B cell (primary cell): ENCODE results near the gene TKTL1. TPM values are rescaled to one million over a fixed set of nuclear protein-coding genes. Genes with fewer than 3 reads are reported as not detected.

Experiments used
- ATAC-seq: fragments of 200-7000 bp; cut with Tn5 transposase; one replicate; pipeline ENCODE4 v1.10.0; 2021; ENCODE audit warnings: low read depth, mild to moderate bottlenecking, moderate number of reproducible peaks, moderate library complexity
- CTCF ChIA-PET: fragments of 350-600 bp; sonication (Branson Sonifier 250); formaldehyde crosslinking; loops from one replicate; lab custom pipeline; 2021; ENCODE audit warnings: antibody characterized with exemption, inconsistent platforms; lab: Charles Lee
- POLR2A ChIA-PET: fragments of 350-600 bp; sonication (Branson Sonifier 250); formaldehyde crosslinking; loops from one replicate; lab custom pipeline; 2021; ENCODE audit warnings: antibody characterized with exemption; lab: Charles Lee
- DNase-seq: peaks from one replicate; pipeline ENCODE4 v3.0.0; 2013
- H2AFZ ChIP-seq: 2 replicates; pipeline ENCODE4 v1.6.1; 2012; ENCODE audit warnings: mild to moderate bottlenecking, low read depth, low read length; ENCODE audit not compliant: insufficient read depth, poor library complexity, severe bottlenecking
- H3K27ac ChIP-seq, 2 donors: 1 replicate in 1 of 2; 2 replicates in 1 of 2; pipeline ENCODE4 v1.5.1; 2012 to 2013; ENCODE audit warnings: low read length in 2 of 2, mild to moderate bottlenecking in 2 of 2, moderate library complexity in 1 of 2
- H3K27me3 ChIP-seq, 4 experiments: fragments of 200-600 bp in 1 of 4; sonication (generic) in 1 of 4; replicated peaks in 1 of 4; 1 replicate in 2 of 4; 2 replicates in 2 of 4; pipeline versions ENCODE4 v1.6.1 to v1.7.0; 2013 to 2016; ENCODE audit warnings: low read length in 3 of 4, mild to moderate bottlenecking in 2 of 4, mixed read lengths in 1 of 4, moderate library complexity in 1 of 4; ENCODE audit not compliant: insufficient read depth in 4 of 4, control insufficient read depth in 3 of 4; ENCODE audit errors: control extremely low read depth in 1 of 4
- H3K36me3 ChIP-seq, 2 experiments: replicated peaks in 1 of 2; 1 replicate in 1 of 2; 2 replicates in 1 of 2; pipeline versions ENCODE4 v1.6.1 to v1.7.1; 2013; ENCODE audit warnings: low read length in 1 of 2; ENCODE audit not compliant: insufficient read depth in 2 of 2, control insufficient read depth in 1 of 2; ENCODE audit errors: control extremely low read depth in 1 of 2, extremely low read depth in 1 of 2
- H3K4me1 ChIP-seq, 2 donors: fragments of 200-600 bp in 1 of 2; sonication (generic) in 1 of 2; 1 replicate in 1 of 2; 2 replicates in 1 of 2; pipeline versions ENCODE4 v1.5.1 to v1.6.1; 2013 to 2017; ENCODE audit warnings: low read length in 2 of 2; ENCODE audit not compliant: control insufficient read depth in 2 of 2, insufficient read depth in 2 of 2
- H3K4me2 ChIP-seq: replicated peaks from 2 replicates; pipeline ENCODE3; 2012; ENCODE audit warnings: mild to moderate bottlenecking, low read depth, low read length; ENCODE audit not compliant: poor library complexity, severe bottlenecking
- H3K4me3 ChIP-seq, 5 experiments: fragments of 200-600 bp in 1 of 5; sonication (generic) in 1 of 5; 1 replicate in 3 of 5; 2 replicates in 2 of 5; pipeline versions ENCODE4 v1.5.1 to v1.7.0; 2011 to 2016; ENCODE audit warnings: low read length in 4 of 5, mild to moderate bottlenecking in 4 of 5, low read depth in 2 of 5, control low read depth in 1 of 5, moderate library complexity in 1 of 5; ENCODE audit not compliant: insufficient read depth in 1 of 5; ENCODE audit errors: control extremely low read depth in 1 of 5, extremely low read depth in 1 of 5
- H3K79me2 ChIP-seq: fragments of 200-600 bp; sonication (generic); one replicate; pipeline ENCODE4 v1.6.0; 2016; ENCODE audit warnings: low read length; ENCODE audit not compliant: control insufficient read depth, insufficient read depth
- H3K9ac ChIP-seq: fragments of 200-600 bp; sonication (generic); 2 replicates; pipeline ENCODE4 v1.6.1; 2017; ENCODE audit warnings: mild to moderate bottlenecking, low read length, moderate library complexity
- H3K9me3 ChIP-seq, 3 donors: one replicate each; pipeline versions ENCODE4 v1.6.1 to v1.7.1; 2013; ENCODE audit warnings: low read length in 2 of 3; ENCODE audit not compliant: control insufficient read depth in 2 of 3, insufficient read depth in 1 of 3; ENCODE audit errors: control extremely low read depth in 1 of 3
- H4K20me1 ChIP-seq: 2 replicates; pipeline ENCODE4 v1.6.0; 2012; ENCODE audit warnings: mild to moderate bottlenecking, low read length; ENCODE audit not compliant: insufficient read depth, control insufficient read depth, poor library complexity, severe bottlenecking
- H3K27ac Mint-ChIP-seq: one replicate; pipeline ENCODE4 v1.8.0; 2021; ENCODE audit warnings: mixed read lengths
- H3K27me3 Mint-ChIP-seq: one replicate; pipeline ENCODE4 v1.8.0; 2021; ENCODE audit warnings: mixed read lengths
- H3K4me1 Mint-ChIP-seq: one replicate; pipeline ENCODE4 v1.8.0; 2021; ENCODE audit warnings: mixed read lengths
- H3K4me3 Mint-ChIP-seq: one replicate; pipeline ENCODE4 v1.8.0; 2021; ENCODE audit warnings: mixed read lengths
- H3K9me3 Mint-ChIP-seq: one replicate; pipeline ENCODE4 v1.8.0; 2022; ENCODE audit warnings: mixed read lengths; ENCODE audit not compliant: insufficient read depth
- EZH2 ChIP-seq: IDR thresholded peaks from 2 replicates; pipeline ENCODE4 v1.6.1; 2012; ENCODE audit warnings: borderline replicate concordance, low read depth, mild to moderate bottlenecking, moderate library complexity, low read length; ENCODE audit not compliant: insufficient read depth, poor library complexity, severe bottlenecking
- WGBS: methylation state at CpG from one replicate; pipeline ENCODE4 v1.1.5; 2013; ENCODE audit warnings: missing lambda C conversion rate; ENCODE audit not compliant: insufficient coverage; 5-methylcytosine and 5-hydroxymethylcytosine counted together
- intact Hi-C: fragments of 100-400 bp; cut with micrococcal nuclease; formaldehyde crosslinking; loops from one replicate; pipeline ENCODE4 v1.10.0; 2022
- polyA plus RNA-seq: library from polyadenylated mRNA; depleted of rRNA; stranded (reverse); fragments of >200 nt; gene quantifications from 2 replicates; pipeline ENCODE4 v1.2.3, GENCODE V29; 2012
- total RNA-seq, 2 donors: library from RNA; stranded (reverse); fragments of 120-200 nt in 1 of 2; gene quantifications; 1 replicate in 1 of 2; 2 replicates in 1 of 2; pipeline versions ENCODE4 v1.2.3 to v1.2.4, GENCODE V29; 2013 to 2022
- TF ChIP-seq, protein P1 (sequence below): fragments of 200-600 bp; IDR thresholded peaks from one replicate; pipeline ENCODE4 v1.8.0; 2022; ENCODE audit warnings: antibody characterized with exemption, mild to moderate bottlenecking

The TKTL1 gene
- total and polyA plus RNA-seq, 2 donors (not counting 1 experiment from before 2014, with no cell fraction given): 0.18 to 0.96 TPM

DNA sequence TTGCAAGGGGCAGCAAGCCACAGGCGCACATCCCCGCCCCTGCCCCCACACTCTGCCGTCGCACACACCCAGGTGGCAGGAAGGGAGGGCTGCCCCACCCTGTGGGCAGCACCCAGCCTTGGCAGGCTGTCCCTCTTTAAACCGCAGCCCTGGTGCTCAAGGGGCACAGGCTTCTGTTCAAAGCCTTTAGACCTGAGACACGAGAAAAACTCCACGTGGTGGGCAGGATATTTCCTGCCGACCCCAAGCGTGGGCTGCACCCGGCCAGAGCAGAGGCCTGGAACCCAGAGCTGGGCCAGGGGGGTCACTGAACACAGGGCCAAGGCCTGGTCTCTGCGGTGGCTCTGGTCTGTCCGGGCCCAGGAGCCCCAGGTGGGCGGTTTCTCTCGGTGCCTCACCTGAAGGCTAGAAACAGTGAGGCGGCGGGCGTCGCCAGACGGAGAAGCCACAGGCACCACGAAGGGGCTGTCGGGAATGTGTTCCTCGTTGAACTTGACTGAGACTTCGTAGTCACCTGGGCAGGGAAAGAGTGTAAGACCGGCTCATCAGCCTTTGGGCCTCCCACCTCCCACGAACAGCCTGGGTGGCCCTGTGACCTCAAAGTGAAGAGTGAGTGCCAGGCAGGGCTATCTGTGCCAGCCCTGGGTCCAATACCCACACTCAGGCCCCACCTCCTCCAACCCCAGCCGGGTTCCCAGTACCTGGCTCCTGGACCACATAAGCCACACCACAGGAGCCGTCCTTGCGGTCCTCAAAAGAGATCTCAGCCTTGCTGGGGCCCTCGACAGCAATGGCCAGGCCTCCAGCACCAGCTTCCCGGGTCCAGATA is 55.8 kb downstream of the TKTL1 start:
- Histone ChIP-seq H3K4me1 (peaks cover 41 to 63% of the 10 kb centered on the region in 2 donors), H3K4me3 (peak overlapping the region in 2 of 5 experiments; percentile 9), H2AFZ (no peak overlapping the region), H3K36me3 (peaks cover 0 to 72% of the 10 kb centered on the region in 2 experiments), H3K27me3 (no peaks in the 10 kb centered on the region), H3K9me3 (peaks cover 0 to 4% (median 0%) of the 10 kb centered on the region in 3 donors), H3K4me2 (peak overlapping the region; percentile 67), H4K20me1 (peaks cover 15% of the 10 kb centered on the region), H3K27ac (peak overlapping the region; percentile 57), H3K9ac (no peak overlapping the region), H3K79me2 (no peaks in the 10 kb centered on the region)
- POLR2A ChIA-PET: interaction anchor here (0.7 kb wide), 1 partner anchor 18 kb away, joined by 3 read pairs; no protein-coding TSS in a partner anchor
- no peaks in the 10 kb centered on the region for H3K27me3 Mint-ChIP-seq
- peaks cover 37% of the 10 kb centered on the region for H3K4me1 Mint-ChIP-seq
- intact Hi-C loops: no loop called here
- DNase-seq: peak; percentile 63
- no peak for TF ChIP-seq EZH2
- TF ChIP-seq, protein P1, sequence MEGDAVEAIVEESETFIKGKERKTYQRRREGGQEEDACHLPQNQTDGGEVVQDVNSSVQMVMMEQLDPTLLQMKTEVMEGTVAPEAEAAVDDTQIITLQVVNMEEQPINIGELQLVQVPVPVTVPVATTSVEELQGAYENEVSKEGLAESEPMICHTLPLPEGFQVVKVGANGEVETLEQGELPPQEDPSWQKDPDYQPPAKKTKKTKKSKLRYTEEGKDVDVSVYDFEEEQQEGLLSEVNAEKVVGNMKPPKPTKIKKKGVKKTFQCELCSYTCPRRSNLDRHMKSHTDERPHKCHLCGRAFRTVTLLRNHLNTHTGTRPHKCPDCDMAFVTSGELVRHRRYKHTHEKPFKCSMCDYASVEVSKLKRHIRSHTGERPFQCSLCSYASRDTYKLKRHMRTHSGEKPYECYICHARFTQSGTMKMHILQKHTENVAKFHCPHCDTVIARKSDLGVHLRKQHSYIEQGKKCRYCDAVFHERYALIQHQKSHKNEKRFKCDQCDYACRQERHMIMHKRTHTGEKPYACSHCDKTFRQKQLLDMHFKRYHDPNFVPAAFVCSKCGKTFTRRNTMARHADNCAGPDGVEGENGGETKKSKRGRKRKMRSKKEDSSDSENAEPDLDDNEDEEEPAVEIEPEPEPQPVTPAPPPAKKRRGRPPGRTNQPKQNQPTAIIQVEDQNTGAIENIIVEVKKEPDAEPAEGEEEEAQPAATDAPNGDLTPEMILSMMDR: no peak
- peak overlapping the region; percentile 85 for H3K27ac Mint-ChIP-seq
- CTCF ChIA-PET: no interaction called here
- no peaks in the 10 kb centered on the region for H3K9me3 Mint-ChIP-seq
- WGBS: 69% methylated on average over 12 of the region's 30 CpGs
- peak overlapping the region; percentile 26 for H3K4me3 Mint-ChIP-seq
- peak; percentile 66 for ATAC-seq

DNA sequence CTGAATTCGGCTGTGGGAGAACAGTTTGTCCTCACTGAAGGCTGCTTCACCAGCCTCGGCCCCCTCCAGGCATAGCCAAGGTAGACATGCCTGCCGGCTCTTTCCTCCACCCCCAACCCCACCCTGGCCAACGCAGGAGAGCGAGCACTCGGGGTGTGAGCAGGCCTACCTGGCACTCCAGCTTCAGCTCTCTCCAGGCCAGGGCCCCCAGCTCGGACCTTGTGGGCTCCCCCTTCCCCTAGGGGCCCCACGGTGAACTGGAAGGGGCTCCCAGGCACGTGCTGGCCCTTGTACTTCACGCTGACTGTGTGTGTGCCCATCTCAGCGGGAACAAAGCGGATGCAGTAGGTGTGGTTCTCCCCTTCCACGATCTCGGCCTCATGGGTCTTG is 56.4 kb downstream of the TKTL1 start:
- ChIA-PET POLR2A (no interaction called here), CTCF (no interaction called here)
- Histone ChIP-seq H3K4me2 (peak overlapping the region; percentile 67), H3K27ac (peak overlapping the region; percentile 57), H3K27me3 (no peaks in the 10 kb centered on the region), H3K9ac (no peak overlapping the region), H3K4me3 (no peak overlapping the region), H3K79me2 (no peaks in the 10 kb centered on the region), H2AFZ (no peak overlapping the region), H3K9me3 (peaks cover 0 to 4% (median 0%) of the 10 kb centered on the region in 3 donors), H4K20me1 (peaks cover 21% of the 10 kb centered on the region), H3K4me1 (peaks cover 41 to 62% of the 10 kb centered on the region in 2 donors), H3K36me3 (peaks cover 0 to 77% of the 10 kb centered on the region in 2 experiments)
- WGBS: no CpG with 5 or more reads among the region's 14 CpGs
- Mint-ChIP-seq H3K9me3 (no peaks in the 10 kb centered on the region), H3K27me3 (no peaks in the 10 kb centered on the region), H3K4me3 (no peak overlapping the region), H3K27ac (peak overlapping the region; percentile 75), H3K4me1 (peaks cover 36% of the 10 kb centered on the region)
- ATAC-seq: no peak
- intact Hi-C loops: no loop called here
- no peak for DNase-seq
- no peak for TF ChIP-seq EZH2
- TF ChIP-seq, protein P1: no peak
